MM.1S (cell line): ENCODE measurements around the gene TOGARAM2.

Source experiments
- DNase-seq: peaks from one replicate; pipeline ENCODE4 v3.0.0-alpha.2; 2015
- H2AFZ ChIP-seq: fragments of 300-600 bp; sonication (generic); 2 replicates; pipeline ENCODE4 v1.6.0; 2016; ENCODE audit warnings: antibody characterized with exemption, low read length
- H3F3A ChIP-seq: fragments of 300-600 bp; sonication (generic); 2 replicates; pipeline ENCODE4 v1.6.1; 2016; ENCODE audit warnings: mild to moderate bottlenecking, antibody characterized with exemption, low read length, moderate library complexity, mixed read lengths; ENCODE audit not compliant: insufficient read depth
- H3K27ac ChIP-seq: fragments of 300-600 bp; sonication (generic); 2 replicates; pipeline ENCODE4 v1.5.1; 2016; ENCODE audit warnings: mild to moderate bottlenecking, low read length
- H3K27me3 ChIP-seq: fragments of 300-600 bp; sonication (generic); replicated peaks from 2 replicates; pipeline ENCODE4 v1.6.0; 2016; ENCODE audit warnings: low read length; ENCODE audit not compliant: insufficient read depth
- H3K36me3 ChIP-seq: fragments of 300-600 bp; sonication (generic); replicated peaks from 2 replicates; pipeline ENCODE4 v1.6.1; 2016; ENCODE audit warnings: mild to moderate bottlenecking, low read length, mixed read lengths; ENCODE audit not compliant: insufficient read depth
- H3K4me1 ChIP-seq: fragments of 300-600 bp; sonication (generic); 2 replicates; pipeline ENCODE4 v1.6.1; 2016; ENCODE audit warnings: low read length, mixed read lengths
- H3K4me2 ChIP-seq: fragments of 300-600 bp; sonication (generic); 2 replicates; pipeline ENCODE4 v1.6.0; 2016; ENCODE audit warnings: low read depth, low read length
- H3K4me3 ChIP-seq: fragments of 300-600 bp; sonication (generic); 2 replicates; pipeline ENCODE4 v1.5.1; 2016; ENCODE audit warnings: low read length, mixed read lengths
- H3K79me2 ChIP-seq: fragments of 300-600 bp; sonication (generic); 2 replicates; pipeline ENCODE4 v1.6.1; 2016; ENCODE audit warnings: mixed run types, low read length, mixed read lengths
- H3K9ac ChIP-seq: fragments of 300-600 bp; sonication (generic); 2 replicates; pipeline ENCODE4 v1.6.1; 2016; ENCODE audit warnings: low read length, mixed read lengths
- H3K9me2 ChIP-seq: fragments of 300-600 bp; sonication (generic); replicated peaks from 2 replicates; pipeline ENCODE4 v1.6.1; 2016; ENCODE audit warnings: mild to moderate bottlenecking, low read length, mixed read lengths; ENCODE audit not compliant: insufficient read depth
- H3K9me3 ChIP-seq: fragments of 300-600 bp; sonication (generic); replicated peaks from 2 replicates; pipeline ENCODE4 v1.6.1; 2016; ENCODE audit warnings: mild to moderate bottlenecking, low read length, mixed read lengths; ENCODE audit not compliant: insufficient read depth
- H4K20me1 ChIP-seq: fragments of 300-600 bp; sonication (generic); 2 replicates; pipeline ENCODE4 v1.6.1; 2016; ENCODE audit warnings: mild to moderate bottlenecking, low read length, moderate library complexity, mixed read lengths; ENCODE audit not compliant: insufficient read depth
- EZH2 ChIP-seq: fragments of 300-600 bp; sonication (generic); optimal IDR thresholded peaks from 2 replicates; pipeline ENCODE3; 2017; ENCODE audit warnings: low read depth, mild to moderate bottlenecking, antibody characterized with exemption, low read length, mixed read lengths
- EZH2phosphoT487 ChIP-seq: fragments of 300-600 bp; sonication (generic); IDR thresholded peaks from 2 replicates; pipeline ENCODE4 v1.6.1; 2018; ENCODE audit warnings: antibody characterized with exemption, low read length
- TF ChIP-seq, protein P1 (sequence below): fragments of 300-600 bp; sonication (generic); IDR thresholded peaks from 2 replicates; pipeline ENCODE4 v1.5.1; 2016; ENCODE audit warnings: antibody characterized with exemption, low read length, mixed read lengths

The TOGARAM2 gene

DNA sequence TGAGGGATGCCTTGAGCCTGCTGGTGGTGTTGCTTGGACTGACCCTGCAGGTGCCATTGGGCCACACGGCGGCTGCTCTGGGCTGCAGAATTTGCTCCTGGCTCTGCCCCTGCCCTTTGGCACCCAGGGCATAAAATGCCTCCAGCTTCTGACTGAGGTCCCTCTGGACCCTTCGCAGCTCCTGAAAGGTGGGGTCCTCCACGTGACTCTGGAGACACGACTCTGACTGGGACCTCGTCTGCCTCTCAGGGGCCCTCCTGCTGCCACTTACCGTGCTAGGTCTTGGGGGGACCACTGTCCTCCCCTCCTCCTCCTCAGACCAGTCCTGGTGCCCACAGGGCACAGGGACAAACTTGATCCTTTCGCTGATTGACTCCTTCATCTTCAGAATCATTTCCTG, 91.2 kb downstream of the TOGARAM2 start:
- H3K79me2 ChIP-seq, result no peaks in the 10 kb centered on the region
- TF ChIP-seq EZH2phosphoT487 (no peak), EZH2 (no peak)
- TF ChIP-seq, protein P1, sequence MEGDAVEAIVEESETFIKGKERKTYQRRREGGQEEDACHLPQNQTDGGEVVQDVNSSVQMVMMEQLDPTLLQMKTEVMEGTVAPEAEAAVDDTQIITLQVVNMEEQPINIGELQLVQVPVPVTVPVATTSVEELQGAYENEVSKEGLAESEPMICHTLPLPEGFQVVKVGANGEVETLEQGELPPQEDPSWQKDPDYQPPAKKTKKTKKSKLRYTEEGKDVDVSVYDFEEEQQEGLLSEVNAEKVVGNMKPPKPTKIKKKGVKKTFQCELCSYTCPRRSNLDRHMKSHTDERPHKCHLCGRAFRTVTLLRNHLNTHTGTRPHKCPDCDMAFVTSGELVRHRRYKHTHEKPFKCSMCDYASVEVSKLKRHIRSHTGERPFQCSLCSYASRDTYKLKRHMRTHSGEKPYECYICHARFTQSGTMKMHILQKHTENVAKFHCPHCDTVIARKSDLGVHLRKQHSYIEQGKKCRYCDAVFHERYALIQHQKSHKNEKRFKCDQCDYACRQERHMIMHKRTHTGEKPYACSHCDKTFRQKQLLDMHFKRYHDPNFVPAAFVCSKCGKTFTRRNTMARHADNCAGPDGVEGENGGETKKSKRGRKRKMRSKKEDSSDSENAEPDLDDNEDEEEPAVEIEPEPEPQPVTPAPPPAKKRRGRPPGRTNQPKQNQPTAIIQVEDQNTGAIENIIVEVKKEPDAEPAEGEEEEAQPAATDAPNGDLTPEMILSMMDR, result no peak
- no peak overlapping the region for H3K9ac ChIP-seq
- no peak overlapping the region for H3K4me3 ChIP-seq
- H3K4me2 ChIP-seq, result no peak overlapping the region
- no peaks in the 10 kb centered on the region for H3K9me2 ChIP-seq
- no peaks in the 10 kb centered on the region for H3K9me3 ChIP-seq
- H3K4me1 ChIP-seq, result no peaks in the 10 kb centered on the region
- no peak overlapping the region for H3K27ac ChIP-seq
- no peaks in the 10 kb centered on the region for H3F3A ChIP-seq
- H3K36me3 ChIP-seq, result no peaks in the 10 kb centered on the region
- DNase-seq, result no peak
- H3K27me3 ChIP-seq, result no peaks in the 10 kb centered on the region
- H2AFZ ChIP-seq, result no peak overlapping the region
- H4K20me1 ChIP-seq, result no peaks in the 10 kb centered on the region

DNA sequence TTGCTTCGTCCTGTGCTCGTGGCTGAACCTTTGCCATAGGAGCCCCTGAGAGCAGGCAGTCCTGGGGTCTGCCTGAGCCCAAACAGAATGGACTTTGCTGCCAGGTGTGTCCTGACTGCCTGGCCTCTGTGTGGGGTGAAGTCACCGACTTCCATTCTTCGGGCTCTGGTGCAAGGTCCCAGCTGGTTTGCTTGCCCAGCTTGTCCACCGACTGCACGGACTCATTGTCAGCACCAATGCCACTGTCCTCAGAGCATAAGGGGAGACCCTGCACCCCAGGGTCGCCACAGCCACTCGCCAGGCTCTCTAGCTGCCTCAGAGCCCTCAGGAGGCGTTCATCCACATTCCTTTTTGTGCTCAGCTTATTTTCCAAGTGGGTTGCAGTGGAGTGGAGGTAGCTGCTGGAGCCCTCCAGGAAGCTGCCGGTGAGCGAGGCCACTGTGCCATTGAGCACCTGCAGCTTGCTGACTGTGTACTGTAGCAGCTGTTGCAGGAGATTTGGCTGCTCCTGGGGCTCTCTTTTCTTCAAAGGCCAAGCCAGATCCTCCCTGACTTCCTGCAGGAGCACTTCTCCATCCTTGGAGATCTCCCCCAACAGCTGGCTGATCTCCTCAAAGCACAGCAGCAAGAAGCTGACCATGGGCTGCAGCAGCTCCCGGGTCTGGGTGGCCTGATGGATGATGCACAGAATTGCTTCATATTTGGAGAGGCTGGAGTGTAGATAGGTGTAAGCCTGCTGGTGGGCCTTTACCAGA, 92.0 kb downstream of the TOGARAM2 start:
- TF ChIP-seq EZH2phosphoT487 (no peak), EZH2 (no peak)
- TF ChIP-seq, protein P1, result no peak
- Histone ChIP-seq H3K27me3 (no peaks in the 10 kb centered on the region), H4K20me1 (no peaks in the 10 kb centered on the region), H3F3A (no peaks in the 10 kb centered on the region), H3K9ac (no peak overlapping the region), H3K4me2 (no peak overlapping the region), H3K79me2 (no peaks in the 10 kb centered on the region), H3K9me3 (no peaks in the 10 kb centered on the region), H3K4me1 (no peaks in the 10 kb centered on the region), H2AFZ (no peak overlapping the region), H3K27ac (no peak overlapping the region), H3K9me2 (no peaks in the 10 kb centered on the region), H3K36me3 (no peaks in the 10 kb centered on the region), H3K4me3 (no peak overlapping the region)
- no peak for DNase-seq

DNA sequence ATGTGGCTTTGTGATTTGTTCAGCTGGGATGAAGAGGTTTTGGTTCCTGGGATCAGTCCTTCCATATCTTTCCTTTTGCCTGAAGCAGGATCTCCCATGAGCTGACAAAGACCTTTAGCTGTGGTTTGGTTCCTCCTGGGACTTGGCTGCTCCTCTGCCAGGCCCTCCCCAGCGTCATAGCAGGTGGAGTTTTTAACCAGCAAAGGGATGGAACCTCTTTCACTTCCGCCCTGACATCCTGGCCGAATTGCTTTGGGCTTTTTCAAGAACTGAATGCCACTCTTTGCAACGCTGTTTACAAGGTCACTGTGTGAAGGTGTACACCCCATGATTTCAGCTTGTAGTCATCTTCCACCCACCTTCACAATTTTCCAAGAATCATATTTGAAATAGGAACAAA, 92.8 kb downstream of the TOGARAM2 start:
- H3F3A ChIP-seq, result no peaks in the 10 kb centered on the region
- no peak for DNase-seq
- no peak overlapping the region for H3K27ac ChIP-seq
- no peaks in the 10 kb centered on the region for H3K36me3 ChIP-seq
- no peak overlapping the region for H2AFZ ChIP-seq
- H3K79me2 ChIP-seq, result no peaks in the 10 kb centered on the region
- no peaks in the 10 kb centered on the region for H3K9me3 ChIP-seq
- H3K4me3 ChIP-seq, result no peak overlapping the region
- H3K4me2 ChIP-seq, result no peak overlapping the region
- no peaks in the 10 kb centered on the region for H3K9me2 ChIP-seq
- no peaks in the 10 kb centered on the region for H3K4me1 ChIP-seq
- TF ChIP-seq EZH2phosphoT487 (no peak), EZH2 (no peak)
- TF ChIP-seq, protein P1, result no peak
- H3K9ac ChIP-seq, result no peak overlapping the region
- H4K20me1 ChIP-seq, result no peaks in the 10 kb centered on the region
- no peaks in the 10 kb centered on the region for H3K27me3 ChIP-seq
